K562 (cell line): Measurements from ENCODE around the gene HDAC3. TPM values are rescaled to one million over a fixed set of nuclear protein-coding genes. Genes with fewer than 3 reads are reported as not detected.

Experiments used
- ARID4B ChIP-seq: sonication (generic); formaldehyde crosslinking; IDR thresholded peaks from 2 replicates; pipeline ENCODE4 v1.8.0; 2022; ENCODE audit warnings: mild to moderate bottlenecking, missing genetic modification reagents
- BDP1 ChIP-seq: IDR thresholded peaks from 3 replicates; pipeline ENCODE4 v1.6.1; 2011; ENCODE audit not compliant: insufficient read length, insufficient read depth
- CEBPZ ChIP-seq: fragments of 150-350 bp; IDR thresholded peaks from 2 replicates; pipeline ENCODE4 v1.6.1; 2014; ENCODE audit warnings: low read depth, mild to moderate bottlenecking, low read length, borderline replicate concordance
- KLF13 ChIP-seq: fragments of 450-650 bp; IDR thresholded peaks from 2 replicates; pipeline ENCODE4 v1.6.1; 2016; ENCODE audit warnings: missing genetic modification characterization, low read depth, mild to moderate bottlenecking, missing compliant biosample characterization, moderate library complexity, borderline replicate concordance
- MTF1 ChIP-seq: fragments of 250-450 bp; sonication (Bioruptor Pico); IDR thresholded peaks from 2 replicates; pipeline ENCODE4 v1.9.0; 2021; ENCODE audit warnings: moderate library complexity, mild to moderate bottlenecking, inconsistent platforms, borderline replicate concordance
- SIRT6 ChIP-seq: IDR thresholded peaks from one replicate; pipeline ENCODE4 v1.6.1; 2012; ENCODE audit warnings: low read depth, mild to moderate bottlenecking, control low read depth, inconsistent platforms, low read length, moderate library complexity
- SIX5 ChIP-seq, 2 experiments: IDR thresholded peaks; 2 replicates each; pipeline ENCODE4 v1.6.1; 2011; ENCODE audit warnings: low read length in 2 of 2, borderline replicate concordance in 1 of 2, low read depth in 1 of 2, mild to moderate bottlenecking in 1 of 2, moderate library complexity in 1 of 2; ENCODE audit not compliant: insufficient read depth in 1 of 2
- ZBTB43 ChIP-seq: sonication (generic); formaldehyde crosslinking; IDR thresholded peaks from 2 replicates; pipeline ENCODE4 v1.8.0; 2023; ENCODE audit warnings: mild to moderate bottlenecking, missing genetic modification reagents
- ZBTB9 ChIP-seq: fragments of 450-650 bp; formaldehyde crosslinking; IDR thresholded peaks from 2 replicates; pipeline ENCODE4 v1.4.0; 2020; ENCODE audit warnings: mild to moderate bottlenecking, moderate library complexity
- ZNF232 ChIP-seq: sonication (generic); formaldehyde crosslinking; IDR thresholded peaks from 2 replicates; pipeline ENCODE4 v1.8.0; 2022; ENCODE audit warnings: mild to moderate bottlenecking, missing genetic modification reagents
- ZNF395 ChIP-seq: fragments of 200-800 bp; sonication (Bioruptor generic); IDR thresholded peaks from 2 replicates; pipeline ENCODE4 v1.6.1; 2017; ENCODE audit warnings: missing genetic modification characterization, missing compliant biosample characterization
- ZNF511 ChIP-seq: sonication (generic); formaldehyde crosslinking; IDR thresholded peaks from 2 replicates; pipeline ENCODE4 v1.8.0; 2022; ENCODE audit warnings: mild to moderate bottlenecking, missing genetic modification reagents
- ZNF586 ChIP-seq: fragments of 450-650 bp; formaldehyde crosslinking; conservative IDR thresholded peaks from 2 replicates; pipeline ENCODE4 v1.4.0; 2020; ENCODE audit warnings: mild to moderate bottlenecking, moderate library complexity
- polyA plus RNA-seq, 8 experiments: library from polyadenylated mRNA; depleted of rRNA in 4 of 8; stranded (reverse) in 5 of 8; unstranded in 3 of 8; fragments of >200 nt; fragmentation: Nextera tagmentation in 2 of 8; fragmentation: Illumina TruSeq in 1 of 8; extraction: Ambion mirVana in 2 of 8; extraction: Trizol in 1 of 8; gene quantifications; 2 replicates each; pipeline versions ENCODE4 v1.2.1 to v1.2.3, GENCODE V29; 2011 to 2014; ENCODE audit warnings: inconsistent platforms in 1 of 8, missing spikeins in 1 of 8
- total RNA-seq, 7 experiments: library from RNA; depleted of rRNA in 6 of 7; stranded (reverse); fragments of >200 nt in 6 of 7; fragmentation: Illumina TruSeq in 2 of 7; extraction: Trizol in 2 of 7; gene quantifications; 2 replicates each; pipeline versions ENCODE4 v1.2.1 to v1.2.3, GENCODE V29; 2011 to 2021; ENCODE audit warnings: low replicate concordance in 1 of 7

Gene HDAC3
- total and polyA plus RNA-seq, 9 of the 15 experiments (the other 6 are each of a cell fraction or from before 2014, with no cell fraction given) = 89.7 to 191 (median 119) TPM

GRCh38 chr5:141637123-141637766 is 596 bp upstream of the HDAC3 start (continued):
- TF ChIP-seq ZNF586 (no peak), CEBPZ (no peak), ZNF232 (CRISPR knock-in tag) (0 out of 2 replicates have a peak, but pooled peaks have one; percentile 42), ZNF511 (CRISPR knock-in tag) (no peak; the same call in 1 of the 2 replicates), SIRT6 (no peak), SIX5 (IDR thresholded peaks at IDR 0.05; ENCODE audit: borderline replicate concordance in 1 of 2, insufficient read depth in 1 of 2, low read depth in 1 of 2, low read length in 2 of 2) (no peak), ZBTB9 (CRISPR knock-in tag) (no peak), ZBTB43 (CRISPR knock-in tag) (no peak), KLF13 (tag) (no peak), ARID4B (CRISPR knock-in tag) (no peak), MTF1 (CRISPR knock-in tag) (no peak), BDP1 (no peak), ZNF395 (CRISPR knock-in tag) (0 out of 2 replicates have a peak, but pooled peaks have one; percentile 53)
